GM18499 (cell line): ENCODE measurements around the gene S100PBP.

Source experiments
- ATAC-seq: cut with Tn5 transposase; IDR thresholded peaks from one replicate; pipeline ENCODE4 v1.9.1; 2021; ENCODE audit warnings: moderate number of reproducible peaks; ENCODE audit not compliant: insufficient read depth, unreplicated experiment

S100PBP gene

GRCh38 chr1:32883338-32884031 is 66.0 kb downstream of the S100PBP start:
- ATAC-seq, result no peak

- no peak for ATAC-seq
Measured at GRCh38 chr1:32884032-32884372, 66.5 kb downstream of the S100PBP start.

- ATAC-seq, result no peak
Measured at GRCh38 chr1:32884726-32885125, 67.3 kb downstream of the S100PBP start.

- no peak for ATAC-seq
Measured at GRCh38 chr1:32885676-32886003, 68.2 kb downstream of the S100PBP start.

- ATAC-seq, result no peak
Measured at GRCh38 chr1:32886004-32886827, 68.8 kb downstream of the S100PBP start, which contains the start of gene HPCA. HPCA (plus strand) TSS chr1:32886491; CDS start chr1:32888899, 2,408 bp downstream.

- ATAC-seq, result no peak
Measured at GRCh38 chr1:32886828-32887414, 69.5 kb downstream of the S100PBP start.

- ATAC-seq, result no peak
Measured at GRCh38 chr1:32887623-32888022, 70.2 kb downstream of the S100PBP start.

- ATAC-seq, result no peak
Measured at GRCh38 chr1:32888134-32888533, 70.7 kb downstream of the S100PBP start.

- ATAC-seq, result no peak
Measured at GRCh38 chr1:32888677-32889420, 71.4 kb downstream of the S100PBP start.

GRCh38 chr1:32889731-32890278 is 72.4 kb downstream of the S100PBP start:
- no peak for ATAC-seq

- ATAC-seq, result no peak
Measured at GRCh38 chr1:32890516-32891240, 73.2 kb downstream of the S100PBP start.

GRCh38 chr1:32891241-32891570 is 73.8 kb downstream of the S100PBP start:
- no peak for ATAC-seq

GRCh38 chr1:32891630-32892029 is 74.2 kb downstream of the S100PBP start:
- no peak for ATAC-seq

- ATAC-seq, result no peak
Measured at GRCh38 chr1:32892368-32893197, 75.1 kb downstream of the S100PBP start.

- ATAC-seq, result no peak
Measured at GRCh38 chr1:32893198-32894018, 76.0 kb downstream of the S100PBP start.

GRCh38 chr1:32894019-32894600 is 76.7 kb downstream of the S100PBP start:
- no peak for ATAC-seq

GRCh38 chr1:32894681-32895080 is 77.2 kb downstream of the S100PBP start:
- no peak for ATAC-seq
